IMR-90 (cell line): ENCODE measurements around the gene PLA2G4E. TPM values are rescaled to one million over a fixed set of nuclear protein-coding genes. Genes with fewer than 3 reads are reported as not detected.

ENCODE experiments used
- ATAC-seq: fragments of 200-7000 bp; cut with Tn5 transposase; 2 replicates; pipeline ENCODE4 v1.9.1; 2020; ENCODE audit warnings: low read depth, mild to moderate bottlenecking, moderate library complexity
- BruUV-seq: library from RNA; stranded (reverse); fragments of 400-500 nt; replicated peaks from 2 replicates; lab custom pipeline; 2021; lab: Mats Ljungman, UMichigan
- CTCF ChIA-PET: fragments of 300-600 bp; formaldehyde crosslinking; extraction: SDS; loops from one replicate; lab custom pipeline; 2021; ENCODE audit warnings: antibody characterized with exemption; lab: Yijun Ruan, JAX
- POLR2A ChIA-PET: fragments of 300-600 bp; sonication (Branson Sonifier 250); formaldehyde crosslinking; loops from one replicate; lab custom pipeline; 2022; ENCODE audit warnings: antibody characterized with exemption; ENCODE audit not compliant: unreplicated experiment; lab: Charles Lee
- DNase-seq: peaks from one replicate; pipeline ENCODE4 v3.0.0; 2013
- H2AFZ ChIP-seq: replicated peaks from 2 replicates; pipeline ENCODE3; 2013; ENCODE audit warnings: low read length, mild to moderate bottlenecking; ENCODE audit not compliant: poor library complexity
- H2AK5ac ChIP-seq: 2 replicates; pipeline ENCODE4 v1.6.1; 2013; ENCODE audit warnings: low read depth, low read length, inconsistent platforms
- H2AK9ac ChIP-seq: replicated peaks from 2 replicates; pipeline ENCODE3; 2013; ENCODE audit warnings: mild to moderate bottlenecking, low read depth, low read length, moderate library complexity; ENCODE audit not compliant: poor library complexity
- H2BK120ac ChIP-seq: 2 replicates; pipeline ENCODE4 v1.6.1; 2013; ENCODE audit warnings: low read depth, low read length, inconsistent platforms
- H2BK15ac ChIP-seq: 3 replicates; pipeline ENCODE4 v1.6.1; 2013; ENCODE audit warnings: low read depth, low read length, inconsistent platforms
- H2BK20ac ChIP-seq: 2 replicates; pipeline ENCODE4 v1.6.1; 2013; ENCODE audit warnings: low read depth, mild to moderate bottlenecking, inconsistent platforms, low read length, moderate library complexity
- H2BK5ac ChIP-seq: 2 replicates; pipeline ENCODE4 v1.6.1; 2013; ENCODE audit warnings: mild to moderate bottlenecking, low read depth, low read length, inconsistent platforms; ENCODE audit not compliant: poor library complexity, severe bottlenecking
- H3K14ac ChIP-seq: replicated peaks from 2 replicates; pipeline ENCODE4 v1.6.1; 2013; ENCODE audit warnings: low read depth, low read length, inconsistent platforms
- H3K18ac ChIP-seq: 2 replicates; pipeline ENCODE4 v1.6.1; 2013; ENCODE audit warnings: low read depth, low read length, control low read depth
- H3K23ac ChIP-seq: 2 replicates; pipeline ENCODE4 v1.6.1; 2013; ENCODE audit warnings: low read depth, low read length, inconsistent platforms
- H3K27ac ChIP-seq: 2 replicates; pipeline ENCODE4 v1.5.1; 2013; ENCODE audit warnings: mild to moderate bottlenecking, control low read depth, low read length; ENCODE audit not compliant: insufficient read depth
- H3K27me3 ChIP-seq: 2 replicates; pipeline ENCODE4 v1.6.1; 2013; ENCODE audit warnings: low read length; ENCODE audit not compliant: control insufficient read depth, insufficient read depth
- H3K36me3 ChIP-seq: 2 replicates; pipeline ENCODE4 v1.6.1; 2013; ENCODE audit warnings: low read length, mixed read lengths; ENCODE audit not compliant: control insufficient read depth, insufficient read depth
- H3K4ac ChIP-seq: 2 replicates; pipeline ENCODE4 v1.6.1; 2013; ENCODE audit warnings: low read depth, low read length, inconsistent platforms
- H3K4me1 ChIP-seq: 2 replicates; pipeline ENCODE4 v1.6.1; 2013; ENCODE audit warnings: low read length, mixed read lengths; ENCODE audit not compliant: control insufficient read depth, insufficient read depth
- H3K4me2 ChIP-seq: 2 replicates; pipeline ENCODE4 v1.6.1; 2013; ENCODE audit warnings: low read depth, mild to moderate bottlenecking, control low read depth, low read length, moderate library complexity
- H3K4me3 ChIP-seq: 2 replicates; pipeline ENCODE4 v1.5.1; 2013; ENCODE audit warnings: low read depth, mild to moderate bottlenecking, control low read depth, low read length, moderate library complexity; ENCODE audit not compliant: insufficient read depth
- H3K56ac ChIP-seq: 2 replicates; pipeline ENCODE4 v1.6.1; 2013; ENCODE audit warnings: low read length, inconsistent platforms; ENCODE audit not compliant: insufficient read depth; ENCODE audit errors: extremely low read depth
- H3K79me1 ChIP-seq, 2 experiments: 2 replicates each; pipeline ENCODE4 v1.6.1; 2013; ENCODE audit warnings: low read length in 2 of 2, inconsistent platforms in 1 of 2, low read depth in 1 of 2
- H3K9ac ChIP-seq: 2 replicates; pipeline ENCODE4 v1.6.1; 2013; ENCODE audit warnings: low read depth, low read length, control low read depth
- H3K9me1 ChIP-seq: 2 replicates; pipeline ENCODE4 v1.6.1; 2013; ENCODE audit warnings: low read length, inconsistent platforms; ENCODE audit not compliant: insufficient read depth
- H3K9me3 ChIP-seq: 2 replicates; pipeline ENCODE4 v1.6.1; 2013; ENCODE audit warnings: low read length; ENCODE audit not compliant: control insufficient read depth, insufficient read depth
- H4K20me1 ChIP-seq: 2 replicates; pipeline ENCODE4 v1.6.1; 2013; ENCODE audit warnings: low read length, inconsistent platforms; ENCODE audit not compliant: insufficient read depth
- H4K5ac ChIP-seq: 2 replicates; pipeline ENCODE4 v1.6.1; 2013; ENCODE audit warnings: mild to moderate bottlenecking, low read depth, low read length, control low read depth
- H4K8ac ChIP-seq, 2 experiments: 2 replicates each; pipeline ENCODE4 v1.6.1; 2013; ENCODE audit warnings: low read depth in 2 of 2, low read length in 2 of 2, control low read depth in 1 of 2, inconsistent platforms in 1 of 2
- H4K91ac ChIP-seq: 2 replicates; pipeline ENCODE4 v1.6.1; 2013; ENCODE audit warnings: low read depth, low read length, inconsistent platforms; ENCODE audit not compliant: insufficient read depth
- BHLHE40 ChIP-seq: fragments of 150-350 bp; IDR thresholded peaks from 2 replicates; pipeline ENCODE4 v1.6.1; 2016; ENCODE audit warnings: mild to moderate bottlenecking, low read depth, low read length
- CEBPB ChIP-seq: IDR thresholded peaks from 2 replicates; pipeline ENCODE4 v1.6.1; 2012; ENCODE audit warnings: low read depth, low read length, improper control_type of control experiment
- CHD1 ChIP-seq: IDR thresholded peaks from 2 replicates; pipeline ENCODE4 v1.6.1; 2012; ENCODE audit warnings: low read depth, low read length, improper control_type of control experiment
- FOS ChIP-seq: fragments of 150-350 bp; IDR thresholded peaks from 2 replicates; pipeline ENCODE4 v1.6.1; 2016; ENCODE audit warnings: low read depth, low read length
- MAFK ChIP-seq: IDR thresholded peaks from 2 replicates; pipeline ENCODE4 v1.6.1; 2012; ENCODE audit warnings: low read depth, low read length, improper control_type of control experiment
- MAZ ChIP-seq: IDR thresholded peaks from 2 replicates; pipeline ENCODE4 v1.6.1; 2012; ENCODE audit warnings: low read depth, mild to moderate bottlenecking, low read length, improper control_type of control experiment, moderate library complexity, borderline replicate concordance
- MXI1 ChIP-seq: IDR thresholded peaks from 2 replicates; pipeline ENCODE4 v1.6.1; 2012; ENCODE audit warnings: low read depth, mild to moderate bottlenecking, low read length, moderate library complexity, borderline replicate concordance
- NFE2L2 ChIP-seq: fragments of 150-350 bp; IDR thresholded peaks from 2 replicates; pipeline ENCODE4 v1.6.1; 2016; ENCODE audit warnings: low read depth, mild to moderate bottlenecking, low read length
- POLR2A ChIP-seq: IDR thresholded peaks from 2 replicates; pipeline ENCODE4 v1.6.1; 2012; ENCODE audit warnings: mild to moderate bottlenecking, low read depth, low read length
- RAD21 ChIP-seq: IDR thresholded peaks from 2 replicates; pipeline ENCODE4 v1.6.1; 2012; ENCODE audit warnings: low read length, improper control_type of control experiment
- RCOR1 ChIP-seq: IDR thresholded peaks from 2 replicates; pipeline ENCODE4 v1.6.1; 2012; ENCODE audit warnings: mild to moderate bottlenecking, low read length, improper control_type of control experiment; ENCODE audit not compliant: insufficient replicate concordance
- RFX5 ChIP-seq: IDR thresholded peaks from 2 replicates; pipeline ENCODE4 v1.8.0; 2012; ENCODE audit warnings: low read depth, mild to moderate bottlenecking, low read length, moderate library complexity
- SMC3 ChIP-seq: fragments of 150-350 bp; IDR thresholded peaks from 2 replicates; pipeline ENCODE4 v1.6.1; 2016; ENCODE audit warnings: low read depth, mild to moderate bottlenecking, antibody characterized with exemption, low read length, moderate library complexity
- WGBS, 2 experiments: methylation state at CpG; one replicate each; pipeline versions ENCODE4 v1.1.5 to v1.1.7; 2013; ENCODE audit warnings: missing lambda C conversion rate in 2 of 2; ENCODE audit not compliant: insufficient read length in 1 of 2; ENCODE audit errors: extremely low coverage in 2 of 2; 5-methylcytosine and 5-hydroxymethylcytosine counted together
- dilution Hi-C: fragments of 300-500 bp; cut with HindIII; formaldehyde crosslinking; loops from one replicate; pipeline ENCODE4 v1.14.3; 2018; ENCODE audit warnings: low sequenced_read_pairs; ENCODE audit not compliant: unreplicated experiment
- in situ Hi-C: fragments of 300-500 bp; cut with MboI; formaldehyde crosslinking; loops from 3 replicates; pipeline ENCODE4 v1.14.3; 2019; ENCODE audit warnings: low sequenced_read_pairs, inconsistent platforms, mixed read lengths
- intact Hi-C: fragments of 100-400 bp; cut with micrococcal nuclease; formaldehyde crosslinking; loops from 2 replicates; pipeline ENCODE4 v1.10.0; 2022
- polyA plus RNA-seq, 3 experiments: library from polyadenylated mRNA; depleted of rRNA; stranded (reverse); fragments of >200 nt; gene quantifications; 2 replicates each; pipeline ENCODE4 v1.2.3, GENCODE V29; 2012; ENCODE audit warnings: low replicate concordance in 1 of 3
- total RNA-seq: library from RNA; depleted of rRNA; stranded (reverse); fragments of >200 nt; gene quantifications from 2 replicates; pipeline ENCODE4 v1.2.3, GENCODE V29; 2012
- TF ChIP-seq, protein P1 (sequence below): conservative IDR thresholded peaks from 2 replicates; pipeline ENCODE4 v1.5.1; 2012; ENCODE audit warnings: mild to moderate bottlenecking, low read depth, low read length, improper control_type of control experiment
- TF ChIP-seq, protein P2 (sequence below): fragments of 150-350 bp; IDR thresholded peaks from 2 replicates; pipeline ENCODE4 v1.6.1; 2017; ENCODE audit warnings: mild to moderate bottlenecking, antibody characterized with exemption, low read length, low read depth
- TF ChIP-seq, protein P3 (sequence below): fragments of 150-350 bp; IDR thresholded peaks from 2 replicates; pipeline ENCODE4 v1.6.1; 2016; ENCODE audit warnings: low read depth, mild to moderate bottlenecking, low read length, moderate library complexity, borderline replicate concordance

Gene PLA2G4E
- total and polyA plus RNA-seq, 2 of the 4 experiments (the other 2 are of a cell fraction) = not detected

DNA sequence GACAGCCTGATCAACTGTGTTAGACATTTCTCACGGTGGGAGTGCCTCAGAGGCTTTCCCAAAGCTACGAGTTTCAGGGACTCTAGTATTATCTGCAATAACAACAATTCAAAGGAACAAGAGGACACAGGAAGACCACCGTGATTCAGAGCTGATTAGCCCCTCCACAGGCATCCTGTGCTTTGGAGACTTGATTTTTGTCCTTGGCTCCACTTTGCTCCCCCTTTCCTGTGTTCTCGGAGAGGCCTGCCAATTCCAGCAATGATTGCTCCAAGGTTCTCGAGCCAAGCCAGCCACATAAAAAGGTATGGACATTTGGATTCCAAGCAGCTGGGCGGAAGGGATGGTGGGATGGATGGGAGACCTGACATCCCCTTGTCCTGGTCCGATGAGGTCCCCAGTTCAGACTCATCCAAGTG, 62.8 kb downstream of the PLA2G4E start:
- no peak for ATAC-seq
- CTCF ChIA-PET = no interaction called here

More for the DNA sequence above, 62.8 kb downstream of the PLA2G4E start:
- Histone ChIP-seq H4K91ac (no peak overlapping the region), H3K18ac (no peak overlapping the region), H3K23ac (peak overlapping the region; percentile 60; the same call in 1 of the 2 replicates), H3K4ac (no peak overlapping the region), H3K27me3 (no peaks in the 10 kb centered on the region), H2AK9ac (no peak overlapping the region), H2BK120ac (no peak overlapping the region), H2BK15ac (peak overlapping the region; percentile 42; the same call in 1 of the 3 replicates), H3K36me3 (peaks cover 3% of the 10 kb centered on the region), H2BK20ac (no peak overlapping the region), H3K56ac (no peak overlapping the region), H3K4me3 (no peak overlapping the region), H4K5ac (no peak overlapping the region), H3K27ac (no peak overlapping the region), H2BK5ac (no peak overlapping the region), H2AK5ac (peak overlapping the region; percentile 51; the same call in 1 of the 2 replicates), H3K79me1 (peaks cover 37 to 69% of the 10 kb centered on the region in 2 experiments), H3K9me3 (no peaks in the 10 kb centered on the region), H3K4me1 (peaks cover 14% of the 10 kb centered on the region), H3K9me1 (peaks cover 17% of the 10 kb centered on the region), H3K9ac (no peak overlapping the region), H3K4me2 (no peak overlapping the region), H4K20me1 (peaks cover 10% of the 10 kb centered on the region; the same call in 1 of the 2 replicates), H4K8ac (0 out of 4 replicates have a peak overlapping the region, but pooled peaks of 1 of the 2 experiments have one; percentile 20), H3K14ac (peak overlapping the region; percentile 48; the same call in 1 of the 2 replicates), H2AFZ (no peak overlapping the region)
- WGBS, 2 experiments = 71% methylated on average over 4 of the region's 7 CpGs; no CpG with 5 or more reads in 1 of the 2 experiments
- DNase-seq = no peak
- POLR2A ChIA-PET = no interaction called here
- intact Hi-C loops (no loop called here), dilution Hi-C loops (no loop called here), in situ Hi-C loops (no loop called here)
- BruUV-seq = no TSS peak
- TF ChIP-seq BHLHE40 (no peak), NFE2L2 (no peak), POLR2A (no peak), FOS (no peak), MAZ (no peak), SMC3 (no peak), CEBPB (no peak), MAFK (no peak), RAD21 (no peak), RFX5 (no peak), CHD1 (no peak), RCOR1 (no peak), MXI1 (no peak)
- TF ChIP-seq, protein P1, sequence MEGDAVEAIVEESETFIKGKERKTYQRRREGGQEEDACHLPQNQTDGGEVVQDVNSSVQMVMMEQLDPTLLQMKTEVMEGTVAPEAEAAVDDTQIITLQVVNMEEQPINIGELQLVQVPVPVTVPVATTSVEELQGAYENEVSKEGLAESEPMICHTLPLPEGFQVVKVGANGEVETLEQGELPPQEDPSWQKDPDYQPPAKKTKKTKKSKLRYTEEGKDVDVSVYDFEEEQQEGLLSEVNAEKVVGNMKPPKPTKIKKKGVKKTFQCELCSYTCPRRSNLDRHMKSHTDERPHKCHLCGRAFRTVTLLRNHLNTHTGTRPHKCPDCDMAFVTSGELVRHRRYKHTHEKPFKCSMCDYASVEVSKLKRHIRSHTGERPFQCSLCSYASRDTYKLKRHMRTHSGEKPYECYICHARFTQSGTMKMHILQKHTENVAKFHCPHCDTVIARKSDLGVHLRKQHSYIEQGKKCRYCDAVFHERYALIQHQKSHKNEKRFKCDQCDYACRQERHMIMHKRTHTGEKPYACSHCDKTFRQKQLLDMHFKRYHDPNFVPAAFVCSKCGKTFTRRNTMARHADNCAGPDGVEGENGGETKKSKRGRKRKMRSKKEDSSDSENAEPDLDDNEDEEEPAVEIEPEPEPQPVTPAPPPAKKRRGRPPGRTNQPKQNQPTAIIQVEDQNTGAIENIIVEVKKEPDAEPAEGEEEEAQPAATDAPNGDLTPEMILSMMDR = no peak
- TF ChIP-seq, protein P2, sequence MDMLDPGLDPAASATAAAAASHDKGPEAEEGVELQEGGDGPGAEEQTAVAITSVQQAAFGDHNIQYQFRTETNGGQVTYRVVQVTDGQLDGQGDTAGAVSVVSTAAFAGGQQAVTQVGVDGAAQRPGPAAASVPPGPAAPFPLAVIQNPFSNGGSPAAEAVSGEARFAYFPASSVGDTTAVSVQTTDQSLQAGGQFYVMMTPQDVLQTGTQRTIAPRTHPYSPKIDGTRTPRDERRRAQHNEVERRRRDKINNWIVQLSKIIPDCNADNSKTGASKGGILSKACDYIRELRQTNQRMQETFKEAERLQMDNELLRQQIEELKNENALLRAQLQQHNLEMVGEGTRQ = no peak
- TF ChIP-seq, protein P3, sequence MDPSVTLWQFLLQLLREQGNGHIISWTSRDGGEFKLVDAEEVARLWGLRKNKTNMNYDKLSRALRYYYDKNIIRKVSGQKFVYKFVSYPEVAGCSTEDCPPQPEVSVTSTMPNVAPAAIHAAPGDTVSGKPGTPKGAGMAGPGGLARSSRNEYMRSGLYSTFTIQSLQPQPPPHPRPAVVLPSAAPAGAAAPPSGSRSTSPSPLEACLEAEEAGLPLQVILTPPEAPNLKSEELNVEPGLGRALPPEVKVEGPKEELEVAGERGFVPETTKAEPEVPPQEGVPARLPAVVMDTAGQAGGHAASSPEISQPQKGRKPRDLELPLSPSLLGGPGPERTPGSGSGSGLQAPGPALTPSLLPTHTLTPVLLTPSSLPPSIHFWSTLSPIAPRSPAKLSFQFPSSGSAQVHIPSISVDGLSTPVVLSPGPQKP = no peak
